Karpas-422 (cell line): ENCODE data around the gene HNRNPDL. TPM values are rescaled to one million over a fixed set of nuclear protein-coding genes. Genes with fewer than 3 reads are reported as not detected.

Experiments
- DNase-seq: peaks from one replicate; pipeline ENCODE4 v3.0.0-alpha.2; 2015
- H2AFZ ChIP-seq: fragments of 200-600 bp; sonication (generic); 2 replicates; pipeline ENCODE4 v1.6.1; 2014; ENCODE audit warnings: antibody characterized with exemption, low read length, mixed read lengths
- H3K27ac ChIP-seq: fragments of 200-600 bp; sonication (generic); 2 replicates; pipeline ENCODE4 v1.5.1; 2014; ENCODE audit warnings: mild to moderate bottlenecking, low read length, moderate library complexity
- H3K27me3 ChIP-seq: fragments of 200-600 bp; sonication (generic); 2 replicates; pipeline ENCODE4 v1.6.1; 2014; ENCODE audit warnings: low read length, mixed read lengths
- H3K36me3 ChIP-seq: fragments of 200-600 bp; sonication (generic); 2 replicates; pipeline ENCODE4 v1.6.1; 2014; ENCODE audit warnings: low read length, mixed read lengths; ENCODE audit not compliant: insufficient read depth
- H3K4me1 ChIP-seq: fragments of 200-600 bp; sonication (generic); 2 replicates; pipeline ENCODE4 v1.6.1; 2014; ENCODE audit warnings: mild to moderate bottlenecking, low read length, mixed read lengths
- H3K4me2 ChIP-seq: fragments of 200-600 bp; sonication (generic); 2 replicates; pipeline ENCODE4 v1.6.1; 2014; ENCODE audit warnings: low read length, low read depth, mild to moderate bottlenecking; ENCODE audit not compliant: poor library complexity, severe bottlenecking
- H3K4me3 ChIP-seq: fragments of 200-600 bp; sonication (generic); 2 replicates; pipeline ENCODE4 v1.5.1; 2014; ENCODE audit warnings: mild to moderate bottlenecking, antibody characterized with exemption, low read length, mixed read lengths
- H3K79me2 ChIP-seq: fragments of 200-600 bp; sonication (generic); 2 replicates; pipeline ENCODE4 v1.6.1; 2014; ENCODE audit warnings: mild to moderate bottlenecking, low read length, mixed read lengths
- H3K9ac ChIP-seq: fragments of 200-600 bp; sonication (generic); 2 replicates; pipeline ENCODE4 v1.6.0; 2014; ENCODE audit warnings: low read length
- H3K9me2 ChIP-seq: fragments of 200-600 bp; sonication (generic), shearing (Covaris generic); replicated peaks from 2 replicates; pipeline ENCODE4 v1.6.0; 2014; ENCODE audit warnings: mild to moderate bottlenecking, low read length, moderate library complexity; ENCODE audit not compliant: insufficient read depth
- H3K9me3 ChIP-seq: fragments of 300-700, 200-600 bp; sonication (generic); 2 replicates; pipeline ENCODE4 v1.6.1; 2014; ENCODE audit warnings: low read length, mixed read lengths
- H4K20me1 ChIP-seq: fragments of 200-600 bp; sonication (generic); 2 replicates; pipeline ENCODE4 v1.6.1; 2014; ENCODE audit warnings: mild to moderate bottlenecking, antibody characterized with exemption, low read length, low read depth; ENCODE audit not compliant: insufficient read depth
- total RNA-seq: library from RNA; depleted of rRNA; stranded (reverse); fragments of >200 nt; shearing (Covaris generic); gene quantifications from 2 replicates; pipeline ENCODE4 v1.2.3, GENCODE V29; 2014; ENCODE audit warnings: low replicate concordance

Gene HNRNPDL
- total RNA-seq, 1 experiment from 2014 or later: 68.5 TPM

DNA sequence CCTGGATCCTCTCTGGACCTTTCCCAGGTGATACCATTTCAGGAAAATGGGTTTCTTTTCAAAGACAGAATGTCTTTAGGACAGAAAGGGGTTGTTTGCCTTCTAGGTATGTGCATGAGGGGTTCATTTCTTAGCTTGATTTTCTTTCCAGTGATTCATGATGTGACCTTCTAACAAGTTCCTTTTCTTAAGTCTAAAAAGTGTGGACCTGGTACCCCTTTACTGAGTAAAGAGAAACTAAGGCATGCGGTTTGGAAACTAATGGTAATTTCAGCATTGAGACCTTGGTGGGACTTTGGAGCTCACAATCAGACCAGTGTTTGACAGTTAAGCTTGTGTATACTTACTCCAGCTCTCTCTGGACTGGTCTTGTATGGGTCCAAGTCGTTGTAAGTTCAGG, 8.8 kb upstream of the HNRNPDL start:
- Histone ChIP-seq H3K36me3 (peaks cover 6% of the 10 kb centered on the region; the same call in 1 of the 2 replicates), H3K27ac (no peak overlapping the region), H3K9ac (no peak overlapping the region)

DNA sequence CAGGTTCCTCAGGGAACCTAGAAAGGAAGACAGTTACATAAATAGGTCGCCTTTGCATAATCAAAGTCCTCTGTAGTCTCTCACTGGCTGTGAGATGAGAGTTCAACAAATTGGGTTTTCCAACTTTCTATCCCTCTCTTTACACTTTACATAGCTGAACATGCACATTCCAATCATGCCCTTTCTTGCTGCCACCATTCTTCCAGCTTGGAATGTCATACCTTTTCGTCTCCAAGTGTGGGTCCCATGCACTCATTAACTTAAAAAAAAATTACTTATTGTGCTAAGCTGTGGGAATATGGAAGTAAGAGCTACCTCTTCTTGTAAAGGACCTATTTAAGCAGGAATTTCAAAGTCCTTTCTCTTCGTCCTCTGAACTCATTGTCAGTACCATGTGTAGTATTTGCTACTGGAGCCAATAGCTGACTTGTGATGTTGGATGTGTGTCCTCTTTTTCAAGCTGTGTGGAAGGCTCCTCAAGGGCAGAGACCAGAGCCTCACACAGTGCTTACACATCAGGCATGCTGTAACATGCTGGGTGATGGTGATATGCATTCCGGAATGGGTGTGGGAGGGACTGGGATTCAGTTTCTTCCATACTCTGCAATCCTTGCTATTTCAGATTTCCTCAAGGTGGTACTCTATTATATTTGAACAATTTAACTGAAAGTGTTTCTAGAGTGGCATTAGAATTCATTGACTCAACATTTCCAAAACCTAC, 7.2 kb upstream of the HNRNPDL start:
- Histone ChIP-seq H3K79me2 (peaks cover 96% of the 10 kb centered on the region), H3K27me3 (no peaks in the 10 kb centered on the region), H4K20me1 (no peaks in the 10 kb centered on the region; the same call in 1 of the 2 replicates), H3K4me1 (peaks cover 21% of the 10 kb centered on the region), H3K4me3 (no peak overlapping the region), H2AFZ (no peak overlapping the region), H3K9me3 (no peaks in the 10 kb centered on the region), H3K9me2 (no peaks in the 10 kb centered on the region), H3K4me2 (no peak overlapping the region), H3K27ac (no peak overlapping the region), H3K9ac (no peak overlapping the region), H3K36me3 (peaks cover 6% of the 10 kb centered on the region; the same call in 1 of the 2 replicates)
- DNase-seq: no peak

More for the DNA sequence above, 8.8 kb upstream of the HNRNPDL start:
- H3K4me1 ChIP-seq: peaks cover 18% of the 10 kb centered on the region
- H2AFZ ChIP-seq: no peak overlapping the region
- no peaks in the 10 kb centered on the region for H3K9me3 ChIP-seq
- H4K20me1 ChIP-seq: no peaks in the 10 kb centered on the region; the same call in 1 of the 2 replicates
- H3K27me3 ChIP-seq: no peaks in the 10 kb centered on the region
- peaks cover 90% of the 10 kb centered on the region for H3K79me2 ChIP-seq
- H3K4me3 ChIP-seq: no peak overlapping the region
- no peaks in the 10 kb centered on the region for H3K9me2 ChIP-seq
- no peak overlapping the region for H3K4me2 ChIP-seq
- DNase-seq: no peak

DNA sequence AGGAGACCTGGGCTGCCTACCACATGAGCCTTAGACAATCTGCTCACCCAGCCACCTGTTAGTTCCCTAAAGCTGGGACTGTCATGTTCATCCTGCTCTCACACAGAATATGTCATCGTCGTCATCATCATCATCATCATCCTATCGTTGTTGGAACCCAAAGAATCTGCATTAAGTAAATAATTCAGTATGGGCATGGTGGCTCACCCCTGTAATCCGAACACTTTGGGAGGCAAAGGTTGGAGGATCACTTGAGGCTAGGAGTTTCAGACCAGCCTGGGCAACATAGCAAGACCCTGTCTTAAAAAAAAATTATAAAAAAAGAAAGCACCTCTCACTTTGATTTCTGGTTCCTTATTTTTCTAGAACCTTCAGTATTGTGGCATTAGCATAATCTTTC, 6.5 kb upstream of the HNRNPDL start:
- H3K27ac ChIP-seq: no peak overlapping the region
- no peaks in the 10 kb centered on the region for H3K9me2 ChIP-seq
- H3K79me2 ChIP-seq: peaks cover 96% of the 10 kb centered on the region
- no peak for DNase-seq
- H3K4me3 ChIP-seq: no peak overlapping the region
- H3K9ac ChIP-seq: no peak overlapping the region
- no peak overlapping the region for H3K4me2 ChIP-seq
- H3K36me3 ChIP-seq: peaks cover 6% of the 10 kb centered on the region; the same call in 1 of the 2 replicates
- no peaks in the 10 kb centered on the region for H3K27me3 ChIP-seq
- H3K4me1 ChIP-seq: peaks cover 26% of the 10 kb centered on the region
- H3K9me3 ChIP-seq: no peaks in the 10 kb centered on the region
- H4K20me1 ChIP-seq: no peaks in the 10 kb centered on the region; the same call in 1 of the 2 replicates
- no peak overlapping the region for H2AFZ ChIP-seq

DNA sequence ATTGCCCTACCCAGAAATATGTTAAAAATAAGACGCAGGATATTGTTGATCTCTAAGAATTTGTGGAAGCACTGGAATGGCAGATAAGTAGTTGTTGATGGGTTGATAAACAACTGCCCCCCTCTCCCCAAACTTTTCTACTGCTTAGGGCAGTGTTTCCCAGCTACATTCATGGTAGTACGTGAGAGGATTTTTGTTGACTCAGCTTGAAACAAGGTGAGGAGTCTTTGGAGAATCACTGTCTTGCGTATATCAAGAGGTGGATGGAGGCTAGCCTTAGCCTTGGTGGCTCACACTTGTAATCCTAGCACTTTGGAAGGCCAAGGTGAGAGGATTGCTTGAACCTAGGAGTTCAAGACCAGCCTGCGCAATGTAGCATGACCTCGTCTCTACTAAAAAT, 5.9 kb upstream of the HNRNPDL start:
- Histone ChIP-seq H3K4me2 (no peak overlapping the region), H3K4me3 (no peak overlapping the region), H4K20me1 (no peaks in the 10 kb centered on the region; the same call in 1 of the 2 replicates), H3K36me3 (peaks cover 6% of the 10 kb centered on the region; the same call in 1 of the 2 replicates), H3K27ac (no peak overlapping the region), H2AFZ (no peak overlapping the region), H3K27me3 (no peaks in the 10 kb centered on the region), H3K79me2 (peaks cover 98% of the 10 kb centered on the region), H3K9ac (no peak overlapping the region), H3K9me3 (no peaks in the 10 kb centered on the region), H3K9me2 (no peaks in the 10 kb centered on the region), H3K4me1 (peaks cover 31% of the 10 kb centered on the region)
- no peak for DNase-seq

DNA sequence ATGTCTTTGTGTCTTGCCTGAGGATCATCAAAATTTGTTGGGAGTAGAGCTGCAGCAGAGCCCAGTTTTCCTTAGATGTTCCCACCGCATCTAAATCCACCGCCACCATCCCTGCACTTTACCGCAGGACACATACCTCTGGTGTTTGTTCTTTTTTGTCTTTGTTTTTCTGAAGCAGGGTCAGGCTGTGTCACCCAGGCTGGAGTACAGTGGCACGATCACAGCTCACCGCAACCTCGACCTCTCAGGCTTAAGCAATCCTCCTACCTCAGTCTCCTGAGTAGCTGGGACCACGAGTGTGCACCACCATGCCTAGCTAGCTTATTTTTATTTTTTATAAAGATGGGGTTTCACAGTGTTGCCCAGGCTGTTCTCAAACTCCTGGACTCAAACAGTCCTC, 4.7 kb upstream of the HNRNPDL start:
- Histone ChIP-seq H3K79me2 (peaks cover 93% of the 10 kb centered on the region), H3K4me2 (no peak overlapping the region), H3K36me3 (peaks cover 6% of the 10 kb centered on the region; the same call in 1 of the 2 replicates), H3K27me3 (no peaks in the 10 kb centered on the region), H3K9ac (no peak overlapping the region), H3K9me3 (no peaks in the 10 kb centered on the region), H4K20me1 (no peaks in the 10 kb centered on the region; the same call in 1 of the 2 replicates), H3K9me2 (no peaks in the 10 kb centered on the region), H3K27ac (no peak overlapping the region), H3K4me1 (peaks cover 31% of the 10 kb centered on the region), H3K4me3 (no peak overlapping the region), H2AFZ (no peak overlapping the region)
- DNase-seq: no peak

DNA sequence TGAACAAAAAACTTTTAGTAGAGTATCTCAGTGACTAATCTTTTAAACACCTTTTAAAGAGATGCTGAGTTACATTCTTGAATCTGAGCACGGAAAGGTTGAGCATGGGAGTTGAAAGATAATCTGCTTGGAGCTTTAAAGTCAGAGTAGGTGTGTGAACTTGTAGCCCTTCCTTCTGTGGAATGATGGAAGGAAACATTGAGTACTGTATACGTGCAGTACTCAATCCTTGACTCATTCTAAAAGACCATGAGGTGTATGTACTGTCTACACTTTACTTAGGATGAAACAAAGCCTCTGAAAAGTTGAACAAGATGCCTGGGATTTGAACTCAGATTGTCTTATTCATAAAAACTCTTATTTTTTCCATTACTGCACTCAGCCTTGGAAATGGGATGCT, 3.5 kb upstream of the HNRNPDL start:
- peaks cover 29% of the 10 kb centered on the region for H3K4me1 ChIP-seq
- no peak overlapping the region for H3K4me2 ChIP-seq

DNA sequence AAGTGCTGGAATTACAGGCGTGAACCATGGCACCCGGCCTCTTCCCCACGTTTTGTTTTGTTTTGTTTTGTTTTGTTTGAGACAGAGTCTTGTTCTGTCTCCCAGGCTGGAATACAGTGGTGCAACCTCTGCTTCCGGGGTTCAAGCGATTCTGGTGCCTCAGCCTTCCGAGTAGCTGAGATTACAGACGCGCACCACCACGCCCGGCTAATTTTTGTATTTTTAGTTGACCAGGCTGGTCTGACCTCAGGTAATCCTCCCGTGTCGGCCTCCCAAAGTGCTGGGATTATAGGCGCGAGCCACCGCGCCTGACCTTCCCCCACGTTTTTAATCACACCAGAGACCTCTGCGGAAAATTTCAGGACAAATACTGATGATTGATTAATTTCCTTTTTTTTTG, 2.3 kb upstream of the HNRNPDL start:
- Histone ChIP-seq H3K4me1 (peaks cover 32% of the 10 kb centered on the region), H4K20me1 (peaks cover 12% of the 10 kb centered on the region)

More for the DNA sequence above, 3.5 kb upstream of the HNRNPDL start:
- no peak for DNase-seq
- Histone ChIP-seq H3K9me2 (no peaks in the 10 kb centered on the region), H3K79me2 (peaks cover 85% of the 10 kb centered on the region), H2AFZ (no peak overlapping the region), H3K36me3 (peaks cover 6% of the 10 kb centered on the region; the same call in 1 of the 2 replicates), H3K27me3 (no peaks in the 10 kb centered on the region), H4K20me1 (no peaks in the 10 kb centered on the region; the same call in 1 of the 2 replicates), H3K27ac (no peak overlapping the region), H3K4me3 (no peak overlapping the region), H3K9me3 (no peaks in the 10 kb centered on the region), H3K9ac (no peak overlapping the region)

DNA sequence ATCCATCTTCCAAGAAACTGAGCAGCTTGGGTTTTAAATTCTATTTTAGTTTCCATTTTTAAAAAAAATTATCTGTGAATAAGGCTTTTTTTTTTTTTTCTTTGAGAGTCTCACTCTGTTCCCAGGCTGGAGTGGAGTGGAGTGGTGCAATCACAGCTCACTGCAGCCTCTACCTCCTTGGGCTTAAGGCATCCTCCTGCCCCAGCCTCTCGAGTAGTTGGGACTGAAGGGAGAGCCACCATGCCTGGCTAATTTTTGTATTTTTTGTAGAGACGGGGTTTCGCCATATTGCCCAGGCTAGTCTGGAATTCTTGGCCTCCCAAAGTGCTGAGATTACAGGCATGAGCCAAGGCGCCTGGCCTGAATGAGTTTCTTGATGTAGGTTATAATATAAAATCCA, 1.6 kb upstream of the HNRNPDL start:
- DNase-seq: no peak
- Histone ChIP-seq H2AFZ (no peak overlapping the region), H3K27me3 (no peaks in the 10 kb centered on the region), H3K79me2 (peaks cover 81% of the 10 kb centered on the region), H3K27ac (no peak overlapping the region), H3K4me3 (peak overlapping the region; percentile 86), H3K36me3 (peaks cover 24% of the 10 kb centered on the region), H4K20me1 (peaks cover 19% of the 10 kb centered on the region), H3K4me2 (peak overlapping the region; percentile 85), H3K9me3 (no peaks in the 10 kb centered on the region), H3K9me2 (no peaks in the 10 kb centered on the region), H3K9ac (peak overlapping the region; percentile 87), H3K4me1 (peaks cover 28% of the 10 kb centered on the region)

More for the DNA sequence above, 2.3 kb upstream of the HNRNPDL start:
- H3K4me3 ChIP-seq: no peak overlapping the region
- no peaks in the 10 kb centered on the region for H3K9me2 ChIP-seq
- peaks cover 17% of the 10 kb centered on the region for H3K36me3 ChIP-seq
- H2AFZ ChIP-seq: no peak overlapping the region
- H3K27ac ChIP-seq: no peak overlapping the region
- peaks cover 85% of the 10 kb centered on the region for H3K79me2 ChIP-seq
- H3K27me3 ChIP-seq: no peaks in the 10 kb centered on the region
- no peak overlapping the region for H3K9ac ChIP-seq
- DNase-seq: no peak
- H3K9me3 ChIP-seq: no peaks in the 10 kb centered on the region
- H3K4me2 ChIP-seq: no peak overlapping the region
